HUES48 (cell line): ENCODE results near the gene TRIO.

ENCODE experiments used
- H3K27ac ChIP-seq: one replicate; pipeline ENCODE4 v1.7.0; 2013; ENCODE audit warnings: low read depth, low read length, inconsistent platforms
- H3K27me3 ChIP-seq: 2 replicates; pipeline ENCODE4 v1.6.1; 2013; ENCODE audit warnings: mild to moderate bottlenecking, low read length; ENCODE audit not compliant: control insufficient read depth, insufficient read depth
- H3K36me3 ChIP-seq: 2 replicates; pipeline ENCODE4 v1.6.1; 2013; ENCODE audit warnings: low read length; ENCODE audit not compliant: control insufficient read depth, insufficient read depth
- H3K4me1 ChIP-seq: 2 replicates; pipeline ENCODE4 v1.6.1; 2013; ENCODE audit warnings: mild to moderate bottlenecking, low read length; ENCODE audit not compliant: control insufficient read depth, insufficient read depth
- H3K4me3 ChIP-seq: 2 replicates; pipeline ENCODE4 v1.5.1; 2013; ENCODE audit warnings: mild to moderate bottlenecking, low read depth, low read length
- H3K9ac ChIP-seq: 2 replicates; pipeline ENCODE4 v1.6.1; 2013; ENCODE audit warnings: mild to moderate bottlenecking, low read depth, low read length, moderate library complexity
- H3K9me3 ChIP-seq: 2 replicates; pipeline ENCODE4 v1.6.1; 2013; ENCODE audit warnings: low read length; ENCODE audit not compliant: control insufficient read depth, insufficient read depth

TRIO gene

DNA sequence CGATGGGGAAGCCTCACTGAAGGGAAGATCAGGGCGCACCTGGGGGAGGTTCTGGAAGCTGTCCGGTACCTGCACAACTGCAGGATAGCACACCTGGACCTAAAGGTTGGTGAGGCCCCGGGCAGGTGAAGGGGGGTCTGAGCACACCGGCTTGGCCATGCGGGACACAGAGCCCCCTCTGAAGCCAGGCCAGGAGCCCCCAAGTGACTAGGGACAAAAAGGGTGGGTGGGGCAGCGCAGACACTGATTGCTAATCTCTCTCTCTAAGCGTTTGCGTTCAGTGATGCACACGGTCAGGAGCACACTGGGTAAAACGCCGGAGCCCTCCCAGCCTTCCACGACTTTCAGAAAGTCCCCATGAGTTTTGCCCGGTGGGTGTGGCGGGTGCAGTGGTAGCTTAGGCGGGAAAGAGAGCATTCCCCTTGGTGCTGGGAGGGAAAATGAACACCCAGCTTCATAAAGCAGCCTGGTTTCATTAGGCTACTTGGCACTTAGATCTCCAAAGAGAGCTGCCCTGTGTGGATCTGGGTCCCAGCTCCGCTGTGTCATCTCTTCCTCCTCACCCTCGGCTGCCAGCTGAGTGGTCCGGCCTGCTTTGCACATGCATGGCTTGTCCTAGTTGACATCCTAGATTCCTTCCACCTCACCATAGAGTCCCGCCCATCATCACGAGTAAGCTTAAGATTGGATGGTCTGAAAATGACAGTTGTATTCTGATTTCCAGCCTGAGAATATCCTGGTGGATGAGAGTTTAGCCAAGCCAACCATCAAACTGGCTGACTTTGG lies 364.2 kb downstream of the TRIO start:
- Histone ChIP-seq H3K36me3 (peaks cover 55% of the 10 kb centered on the region), H3K4me3 (no peak overlapping the region), H3K4me1 (no peaks in the 10 kb centered on the region), H3K27ac (no peak overlapping the region), H3K9me3 (no peaks in the 10 kb centered on the region), H3K27me3 (no peaks in the 10 kb centered on the region), H3K9ac (no peak overlapping the region)

- Histone ChIP-seq H3K9ac (no peak overlapping the region), H3K27ac (no peak overlapping the region), H3K4me1 (no peaks in the 10 kb centered on the region), H3K4me3 (no peak overlapping the region), H3K36me3 (peaks cover 48% of the 10 kb centered on the region), H3K9me3 (no peaks in the 10 kb centered on the region), H3K27me3 (no peaks in the 10 kb centered on the region)
Measured at GRCh38 chr5:14508046-14508445, 364.9 kb downstream of the TRIO start.

DNA sequence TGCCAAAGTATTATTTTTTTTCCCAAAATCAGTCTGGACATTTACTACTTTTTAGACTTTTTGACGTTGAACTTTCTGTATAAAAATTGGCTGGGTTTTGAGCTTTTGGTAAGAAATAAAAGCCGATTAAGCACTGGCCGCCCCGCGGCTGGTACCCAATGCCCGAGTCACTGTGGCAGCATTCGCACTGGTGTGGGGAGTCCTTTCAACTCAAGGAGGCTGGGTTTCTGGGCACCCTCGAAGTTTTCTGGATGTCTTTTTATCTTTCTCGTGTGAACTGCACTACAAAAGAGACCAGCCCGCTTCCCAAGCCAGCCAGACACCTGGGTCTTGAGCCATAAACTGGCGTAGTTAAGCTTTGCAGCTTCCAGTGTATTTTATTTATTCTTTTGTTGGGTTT lies 366.4 kb downstream of the TRIO start:
- Histone ChIP-seq H3K9ac (no peak overlapping the region), H3K27me3 (no peaks in the 10 kb centered on the region), H3K4me1 (no peaks in the 10 kb centered on the region), H3K4me3 (no peak overlapping the region), H3K9me3 (no peaks in the 10 kb centered on the region), H3K36me3 (peaks cover 33% of the 10 kb centered on the region), H3K27ac (no peak overlapping the region)

DNA sequence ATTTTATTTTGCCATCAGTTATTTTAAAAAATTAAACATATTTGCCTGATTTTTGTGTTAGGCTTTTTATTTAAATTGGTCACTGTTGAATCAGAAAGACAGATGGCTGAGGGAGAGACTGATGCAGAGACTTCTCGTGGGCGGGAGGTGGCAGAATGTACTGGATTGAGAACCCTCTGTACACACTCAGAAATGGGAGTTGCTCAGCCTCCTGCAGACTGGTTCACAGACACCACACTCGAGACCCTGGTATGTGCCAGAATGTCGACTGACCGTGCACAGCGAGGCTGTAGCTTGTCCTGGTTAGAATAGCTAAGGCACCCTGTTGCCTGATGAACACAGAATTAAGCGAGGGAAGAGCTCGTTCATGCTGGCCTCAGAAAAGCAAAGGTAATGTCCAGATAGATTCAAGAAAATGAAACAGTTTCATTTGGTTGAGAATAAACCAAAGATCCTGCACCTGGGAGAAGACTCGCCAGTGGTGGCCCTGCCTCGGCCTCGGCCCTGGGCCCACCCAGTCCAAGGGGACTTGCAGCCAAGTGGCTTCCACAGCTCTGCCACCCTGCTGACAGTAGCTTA lies 367.1 kb downstream of the TRIO start:
- Histone ChIP-seq H3K4me1 (no peaks in the 10 kb centered on the region), H3K9ac (no peak overlapping the region), H3K9me3 (no peaks in the 10 kb centered on the region), H3K4me3 (no peak overlapping the region), H3K27me3 (no peaks in the 10 kb centered on the region), H3K36me3 (peaks cover 28% of the 10 kb centered on the region), H3K27ac (no peak overlapping the region)

GRCh38 chr5:14510880-14511279 lies 367.7 kb downstream of the TRIO start:
- Histone ChIP-seq H3K4me3 (no peak overlapping the region), H3K27ac (no peak overlapping the region), H3K4me1 (no peaks in the 10 kb centered on the region), H3K9ac (no peak overlapping the region), H3K36me3 (peaks cover 28% of the 10 kb centered on the region), H3K9me3 (no peaks in the 10 kb centered on the region), H3K27me3 (no peaks in the 10 kb centered on the region)

DNA sequence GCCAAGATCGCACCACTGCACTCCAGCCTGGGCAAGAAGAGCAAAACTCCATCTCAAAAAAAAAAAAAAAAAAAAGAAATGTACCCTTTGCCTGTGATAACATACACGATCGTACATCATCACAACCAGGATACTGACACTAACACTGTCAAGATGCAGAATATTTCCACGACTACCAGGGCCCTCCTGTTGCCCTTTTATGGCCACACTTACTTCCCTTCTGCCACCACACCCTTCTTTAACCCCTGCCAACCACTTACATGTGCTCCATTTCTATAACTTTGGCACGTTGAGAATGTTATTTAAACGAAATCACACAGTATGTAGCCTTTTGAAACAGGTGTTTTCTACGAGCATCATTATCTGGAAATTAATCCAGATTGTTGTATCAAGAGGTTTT lies 369.4 kb downstream of the TRIO start:
- Histone ChIP-seq H3K4me3 (no peak overlapping the region), H3K36me3 (peaks cover 11% of the 10 kb centered on the region), H3K9ac (no peak overlapping the region), H3K9me3 (no peaks in the 10 kb centered on the region), H3K4me1 (no peaks in the 10 kb centered on the region), H3K27ac (no peak overlapping the region), H3K27me3 (no peaks in the 10 kb centered on the region)

DNA sequence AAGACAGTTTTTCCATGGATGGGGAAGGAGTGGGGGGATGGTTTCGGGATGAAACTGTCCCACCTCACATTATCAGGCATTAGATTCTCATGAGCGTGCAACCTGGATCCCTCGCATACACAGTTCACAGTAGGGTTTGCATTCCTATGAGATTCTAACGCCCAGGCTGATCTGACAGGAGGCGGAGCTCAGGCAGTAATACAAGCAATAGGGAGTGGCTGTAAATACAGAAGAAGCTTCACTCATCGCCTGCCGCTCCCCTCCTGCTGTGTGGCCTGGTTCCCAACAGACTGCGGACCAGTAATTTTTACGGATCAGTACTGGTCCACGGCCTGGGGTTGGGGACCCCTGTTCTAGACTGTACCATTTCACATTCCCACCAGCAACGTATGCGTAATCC lies 370.1 kb downstream of the TRIO start:
- no peaks in the 10 kb centered on the region for H3K9me3 ChIP-seq
- H3K27ac ChIP-seq: no peak overlapping the region
- no peak overlapping the region for H3K4me3 ChIP-seq
- peaks cover 4% of the 10 kb centered on the region for H3K36me3 ChIP-seq
- H3K4me1 ChIP-seq: no peaks in the 10 kb centered on the region
- H3K9ac ChIP-seq: no peak overlapping the region
- H3K27me3 ChIP-seq: no peaks in the 10 kb centered on the region

- Histone ChIP-seq H3K27ac (no peak overlapping the region), H3K9ac (no peak overlapping the region), H3K27me3 (no peaks in the 10 kb centered on the region), H3K9me3 (no peaks in the 10 kb centered on the region), H3K4me1 (no peaks in the 10 kb centered on the region), H3K36me3 (no peaks in the 10 kb centered on the region), H3K4me3 (no peak overlapping the region)
Measured at GRCh38 chr5:14516901-14517300, 373.8 kb downstream of the TRIO start.

DNA sequence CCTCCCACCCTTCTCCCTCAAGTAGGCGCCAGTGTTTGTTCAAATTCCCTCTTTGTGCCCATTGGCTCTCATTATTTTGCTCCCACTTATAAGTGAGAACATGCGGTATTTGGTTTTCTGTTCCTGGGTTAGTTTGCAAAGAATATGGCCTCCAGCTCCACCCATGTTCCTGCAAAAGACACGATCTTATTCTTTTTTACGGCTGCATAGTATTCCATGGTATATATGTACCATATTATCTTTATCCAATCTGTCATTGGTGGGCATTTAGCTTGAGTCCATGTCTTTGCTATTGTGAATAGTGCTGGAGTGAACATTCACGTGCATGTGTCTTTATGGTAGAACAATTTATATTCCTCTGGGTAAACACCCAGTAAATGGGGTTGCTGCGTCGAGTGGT lies 375.5 kb downstream of the TRIO start:
- Histone ChIP-seq H3K4me3 (no peak overlapping the region), H3K27ac (no peak overlapping the region), H3K9ac (no peak overlapping the region), H3K4me1 (no peaks in the 10 kb centered on the region), H3K9me3 (no peaks in the 10 kb centered on the region), H3K36me3 (no peaks in the 10 kb centered on the region), H3K27me3 (no peaks in the 10 kb centered on the region)

- Histone ChIP-seq H3K4me3 (no peak overlapping the region), H3K36me3 (no peaks in the 10 kb centered on the region), H3K4me1 (no peaks in the 10 kb centered on the region), H3K27me3 (no peaks in the 10 kb centered on the region), H3K9me3 (no peaks in the 10 kb centered on the region), H3K9ac (no peak overlapping the region), H3K27ac (no peak overlapping the region)
Measured at GRCh38 chr5:14521748-14522147, 378.6 kb downstream of the TRIO start.

GRCh38 chr5:14522721-14523120 lies 379.6 kb downstream of the TRIO start:
- no peak overlapping the region for H3K9ac ChIP-seq
- no peaks in the 10 kb centered on the region for H3K4me1 ChIP-seq
- no peak overlapping the region for H3K27ac ChIP-seq

More at GRCh38 chr5:14522721-14523120, 379.6 kb downstream of the TRIO start:
- no peak overlapping the region for H3K4me3 ChIP-seq
- no peaks in the 10 kb centered on the region for H3K27me3 ChIP-seq
- H3K9me3 ChIP-seq: no peaks in the 10 kb centered on the region
- no peaks in the 10 kb centered on the region for H3K36me3 ChIP-seq
